BE2C (cell line): ENCODE data around the gene TIMP3.

Experiments
- DNase-seq: peaks from one replicate; pipeline ENCODE4 v3.0.0-alpha.2; 2020
- H3K27me3 ChIP-seq: fragments of 250-450 bp; sonication (Bioruptor Pico); 2 replicates; pipeline ENCODE4 v1.5.1; 2020; ENCODE audit warnings: mild to moderate bottlenecking
- H3K36me3 ChIP-seq: fragments of 250-450 bp; sonication (Bioruptor Pico); 2 replicates; pipeline ENCODE4 v1.5.1; 2020; ENCODE audit warnings: mild to moderate bottlenecking
- H3K4me1 ChIP-seq: fragments of 250-450 bp; sonication (Bioruptor Pico); 2 replicates; pipeline ENCODE4 v1.5.1; 2020
- H3K4me3 ChIP-seq: 2 replicates; pipeline ENCODE4 v1.5.1; 2011; ENCODE audit warnings: low read depth, low read length
- H3K9me3 ChIP-seq: fragments of 250-450 bp; sonication (Bioruptor Pico); 2 replicates; pipeline ENCODE4 v1.5.1; 2020
- TF ChIP-seq, protein P1 (sequence below): IDR thresholded peaks from 2 replicates; pipeline ENCODE4 v1.5.1; 2012; ENCODE audit warnings: mild to moderate bottlenecking, low read depth, low read length

Gene TIMP3

DNA sequence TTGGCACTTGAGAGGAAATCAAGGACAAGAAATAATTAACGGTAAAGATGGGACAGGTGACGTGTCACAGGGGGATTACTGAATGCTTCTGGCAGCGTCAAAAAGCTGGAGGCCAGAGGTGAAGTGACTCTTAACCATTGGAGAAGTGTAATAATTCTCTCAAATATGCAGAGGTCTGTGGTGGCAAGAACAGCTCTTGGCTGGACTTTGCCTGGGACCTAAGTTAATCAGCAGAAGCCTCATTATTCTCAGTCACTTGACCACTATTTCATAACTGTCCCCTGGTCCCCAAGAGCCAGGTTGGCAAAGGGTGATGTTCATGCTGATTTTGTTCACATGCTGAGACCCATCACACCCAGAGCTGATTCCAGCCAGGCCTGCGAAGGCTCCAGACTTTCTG is 72.9 kb downstream of the TIMP3 start:
- no peaks in the 10 kb centered on the region for H3K36me3 ChIP-seq
- H3K9me3 ChIP-seq = no peaks in the 10 kb centered on the region
- TF ChIP-seq, protein P1, sequence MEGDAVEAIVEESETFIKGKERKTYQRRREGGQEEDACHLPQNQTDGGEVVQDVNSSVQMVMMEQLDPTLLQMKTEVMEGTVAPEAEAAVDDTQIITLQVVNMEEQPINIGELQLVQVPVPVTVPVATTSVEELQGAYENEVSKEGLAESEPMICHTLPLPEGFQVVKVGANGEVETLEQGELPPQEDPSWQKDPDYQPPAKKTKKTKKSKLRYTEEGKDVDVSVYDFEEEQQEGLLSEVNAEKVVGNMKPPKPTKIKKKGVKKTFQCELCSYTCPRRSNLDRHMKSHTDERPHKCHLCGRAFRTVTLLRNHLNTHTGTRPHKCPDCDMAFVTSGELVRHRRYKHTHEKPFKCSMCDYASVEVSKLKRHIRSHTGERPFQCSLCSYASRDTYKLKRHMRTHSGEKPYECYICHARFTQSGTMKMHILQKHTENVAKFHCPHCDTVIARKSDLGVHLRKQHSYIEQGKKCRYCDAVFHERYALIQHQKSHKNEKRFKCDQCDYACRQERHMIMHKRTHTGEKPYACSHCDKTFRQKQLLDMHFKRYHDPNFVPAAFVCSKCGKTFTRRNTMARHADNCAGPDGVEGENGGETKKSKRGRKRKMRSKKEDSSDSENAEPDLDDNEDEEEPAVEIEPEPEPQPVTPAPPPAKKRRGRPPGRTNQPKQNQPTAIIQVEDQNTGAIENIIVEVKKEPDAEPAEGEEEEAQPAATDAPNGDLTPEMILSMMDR = no peak
- H3K4me1 ChIP-seq = peaks cover 8% of the 10 kb centered on the region
- H3K4me3 ChIP-seq = no peak overlapping the region
- DNase-seq = no peak
- no peaks in the 10 kb centered on the region for H3K27me3 ChIP-seq

DNA sequence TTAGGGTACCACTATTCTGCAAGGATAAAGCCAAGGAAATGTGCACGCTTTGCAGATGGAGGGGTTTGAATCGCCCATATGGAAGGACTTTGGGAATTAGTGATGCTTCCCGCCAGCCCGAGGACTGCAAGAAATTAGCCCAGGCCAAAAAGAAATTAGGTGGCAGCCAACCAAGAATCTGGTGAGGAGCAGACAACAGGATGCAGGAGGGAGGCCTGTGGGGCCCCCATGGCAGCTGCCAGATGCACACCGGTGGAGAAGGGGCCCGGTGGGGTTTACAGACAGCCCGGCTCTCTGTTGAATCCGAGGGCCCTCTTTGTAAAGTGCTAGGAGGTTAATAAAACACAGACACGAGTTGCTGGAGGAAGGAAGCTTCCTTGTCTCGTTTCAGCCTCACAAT is 73.5 kb downstream of the TIMP3 start:
- no peak for DNase-seq
- no peaks in the 10 kb centered on the region for H3K36me3 ChIP-seq
- H3K9me3 ChIP-seq = no peaks in the 10 kb centered on the region
- H3K4me1 ChIP-seq = peaks cover 10% of the 10 kb centered on the region
- no peak overlapping the region for H3K4me3 ChIP-seq
- H3K27me3 ChIP-seq = no peaks in the 10 kb centered on the region
- TF ChIP-seq, protein P1 = no peak

- no peak for DNase-seq
- TF ChIP-seq, protein P1 = no peak
- peaks cover 20% of the 10 kb centered on the region for H3K4me1 ChIP-seq
- no peaks in the 10 kb centered on the region for H3K36me3 ChIP-seq
- H3K27me3 ChIP-seq = no peaks in the 10 kb centered on the region
- no peak overlapping the region for H3K4me3 ChIP-seq
- no peaks in the 10 kb centered on the region for H3K9me3 ChIP-seq
Measured at GRCh38 chr22:32876516-32876915, 75.0 kb downstream of the TIMP3 start.

- peaks cover 26% of the 10 kb centered on the region for H3K4me1 ChIP-seq
- TF ChIP-seq, protein P1 = no peak
- no peaks in the 10 kb centered on the region for H3K9me3 ChIP-seq
- H3K27me3 ChIP-seq = no peaks in the 10 kb centered on the region
- H3K36me3 ChIP-seq = no peaks in the 10 kb centered on the region
- DNase-seq = no peak
- H3K4me3 ChIP-seq = no peak overlapping the region
Measured at GRCh38 chr22:32877196-32877595, 75.7 kb downstream of the TIMP3 start.

DNA sequence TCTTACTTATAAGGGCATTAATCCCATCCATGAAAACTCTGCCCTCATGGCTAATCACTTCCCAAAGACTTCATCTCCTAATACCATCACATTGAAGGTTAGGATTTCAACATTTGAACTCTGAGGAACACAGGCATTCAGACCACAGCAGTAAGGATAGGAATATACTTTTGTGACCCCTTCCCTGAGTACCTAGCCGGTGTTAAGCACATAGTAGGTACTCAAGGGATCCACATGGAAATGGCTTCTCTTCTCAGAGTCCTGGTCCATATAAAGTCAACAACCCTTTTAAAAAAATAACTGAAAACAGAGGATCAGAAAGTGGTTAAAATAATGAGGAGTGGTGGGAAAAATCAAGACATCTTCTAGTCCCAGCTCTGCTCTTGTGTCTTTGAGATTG is 78.0 kb downstream of the TIMP3 start:
- no peaks in the 10 kb centered on the region for H3K9me3 ChIP-seq
- peaks cover 33% of the 10 kb centered on the region for H3K4me1 ChIP-seq
- H3K4me3 ChIP-seq = no peak overlapping the region
- TF ChIP-seq, protein P1 = no peak
- H3K36me3 ChIP-seq = no peaks in the 10 kb centered on the region
- no peak for DNase-seq
- no peaks in the 10 kb centered on the region for H3K27me3 ChIP-seq

- no peak overlapping the region for H3K4me3 ChIP-seq
Measured at GRCh38 chr22:32880061-32880460, 78.6 kb downstream of the TIMP3 start.

More at GRCh38 chr22:32880061-32880460, 78.6 kb downstream of the TIMP3 start:
- no peak for DNase-seq
- TF ChIP-seq, protein P1 = no peak
- no peaks in the 10 kb centered on the region for H3K36me3 ChIP-seq
- no peaks in the 10 kb centered on the region for H3K9me3 ChIP-seq
- peaks cover 31% of the 10 kb centered on the region for H3K4me1 ChIP-seq
- no peaks in the 10 kb centered on the region for H3K27me3 ChIP-seq
